K562 (cell line): Measurements from ENCODE around the gene SNX15. TPM values are rescaled to one million over a fixed set of nuclear protein-coding genes. Genes with fewer than 3 reads are reported as not detected.

Source experiments
- EZH2 ChIP-seq: IDR thresholded peaks from 2 replicates; pipeline ENCODE4 v1.6.1; 2012; ENCODE audit warnings: low read depth, mild to moderate bottlenecking, inconsistent platforms, low read length, borderline replicate concordance
- FOXM1 ChIP-seq, 2 experiments: fragments of 450-650 bp in 1 of 2; sonication (generic) in 1 of 2; formaldehyde crosslinking in 1 of 2; IDR thresholded peaks; 2 replicates each; pipeline versions ENCODE4 v1.6.1 to v1.9.0; 2017 to 2022; ENCODE audit warnings: low read depth in 2 of 2, mild to moderate bottlenecking in 2 of 2, missing genetic modification reagents in 1 of 2, moderate library complexity in 1 of 2
- HNRNPUL1 ChIP-seq: fragments of 200-400 bp; formaldehyde crosslinking; IDR thresholded peaks from 2 replicates; pipeline ENCODE4 v1.6.1; 2017; ENCODE audit warnings: low read length
- POLR2AphosphoS2 ChIP-seq: IDR thresholded peaks from 2 replicates; pipeline ENCODE4 v1.6.1; 2012; ENCODE audit warnings: low read length, improper control_type of control experiment
- POLR2AphosphoS5 ChIP-seq: IDR thresholded peaks from 2 replicates; pipeline ENCODE4 v1.6.1; 2011; ENCODE audit warnings: mild to moderate bottlenecking, low read depth, low read length, moderate library complexity; ENCODE audit not compliant: control insufficient read depth, insufficient read depth
- RBBP5 ChIP-seq: fragments of 200-600 bp; sonication (generic); IDR thresholded peaks from 2 replicates; pipeline ENCODE4 v1.6.1; 2012; ENCODE audit warnings: borderline replicate concordance, mild to moderate bottlenecking, low read length, control low read depth, inconsistent platforms; ENCODE audit not compliant: insufficient read depth, poor library complexity, severe bottlenecking
- TCF7 ChIP-seq: sonication (generic); IDR thresholded peaks from 2 replicates; pipeline ENCODE4 v1.6.1; 2016; ENCODE audit warnings: antibody characterized with exemption, borderline replicate concordance
- ZNF644 ChIP-seq: fragments of 200-800 bp; sonication (Bioruptor generic); IDR thresholded peaks from 2 replicates; pipeline ENCODE4 v1.6.1; 2016; ENCODE audit warnings: low read depth, missing genetic modification characterization, missing compliant biosample characterization
- polyA plus RNA-seq, 8 experiments: library from polyadenylated mRNA; depleted of rRNA in 4 of 8; stranded (reverse) in 5 of 8; unstranded in 3 of 8; fragments of >200 nt; fragmentation: Nextera tagmentation in 2 of 8; fragmentation: Illumina TruSeq in 1 of 8; extraction: Ambion mirVana in 2 of 8; extraction: Trizol in 1 of 8; gene quantifications; 2 replicates each; pipeline versions ENCODE4 v1.2.1 to v1.2.3, GENCODE V29; 2011 to 2014; ENCODE audit warnings: inconsistent platforms in 1 of 8, missing spikeins in 1 of 8
- total RNA-seq, 7 experiments: library from RNA; depleted of rRNA in 6 of 7; stranded (reverse); fragments of >200 nt in 6 of 7; fragmentation: Illumina TruSeq in 2 of 7; extraction: Trizol in 2 of 7; gene quantifications; 2 replicates each; pipeline versions ENCODE4 v1.2.1 to v1.2.3, GENCODE V29; 2011 to 2021; ENCODE audit warnings: low replicate concordance in 1 of 7
- TF ChIP-seq, protein P1 (sequence below): sonication (generic); formaldehyde crosslinking; IDR thresholded peaks from 2 replicates; pipeline ENCODE4 v1.8.0; 2022; ENCODE audit warnings: mild to moderate bottlenecking, missing genetic modification reagents
- TF ChIP-seq, protein P2 (sequence below): conservative IDR thresholded peaks from 2 replicates; pipeline ENCODE4 v1.6.1; 2011; ENCODE audit warnings: low read depth, mild to moderate bottlenecking, low read length; ENCODE audit not compliant: control insufficient read depth
- TF ChIP-seq, protein P3 (sequence below): sonication (generic); formaldehyde crosslinking; IDR thresholded peaks from 2 replicates; pipeline ENCODE4 v1.8.0; 2022; ENCODE audit warnings: mild to moderate bottlenecking, missing genetic modification reagents

SNX15 gene
- total and polyA plus RNA-seq, 9 of the 15 experiments (the other 6 are each of a cell fraction or from before 2014, with no cell fraction given) = 1.8 to 27.8 (median 15.2) TPM

- TF ChIP-seq, protein P1, sequence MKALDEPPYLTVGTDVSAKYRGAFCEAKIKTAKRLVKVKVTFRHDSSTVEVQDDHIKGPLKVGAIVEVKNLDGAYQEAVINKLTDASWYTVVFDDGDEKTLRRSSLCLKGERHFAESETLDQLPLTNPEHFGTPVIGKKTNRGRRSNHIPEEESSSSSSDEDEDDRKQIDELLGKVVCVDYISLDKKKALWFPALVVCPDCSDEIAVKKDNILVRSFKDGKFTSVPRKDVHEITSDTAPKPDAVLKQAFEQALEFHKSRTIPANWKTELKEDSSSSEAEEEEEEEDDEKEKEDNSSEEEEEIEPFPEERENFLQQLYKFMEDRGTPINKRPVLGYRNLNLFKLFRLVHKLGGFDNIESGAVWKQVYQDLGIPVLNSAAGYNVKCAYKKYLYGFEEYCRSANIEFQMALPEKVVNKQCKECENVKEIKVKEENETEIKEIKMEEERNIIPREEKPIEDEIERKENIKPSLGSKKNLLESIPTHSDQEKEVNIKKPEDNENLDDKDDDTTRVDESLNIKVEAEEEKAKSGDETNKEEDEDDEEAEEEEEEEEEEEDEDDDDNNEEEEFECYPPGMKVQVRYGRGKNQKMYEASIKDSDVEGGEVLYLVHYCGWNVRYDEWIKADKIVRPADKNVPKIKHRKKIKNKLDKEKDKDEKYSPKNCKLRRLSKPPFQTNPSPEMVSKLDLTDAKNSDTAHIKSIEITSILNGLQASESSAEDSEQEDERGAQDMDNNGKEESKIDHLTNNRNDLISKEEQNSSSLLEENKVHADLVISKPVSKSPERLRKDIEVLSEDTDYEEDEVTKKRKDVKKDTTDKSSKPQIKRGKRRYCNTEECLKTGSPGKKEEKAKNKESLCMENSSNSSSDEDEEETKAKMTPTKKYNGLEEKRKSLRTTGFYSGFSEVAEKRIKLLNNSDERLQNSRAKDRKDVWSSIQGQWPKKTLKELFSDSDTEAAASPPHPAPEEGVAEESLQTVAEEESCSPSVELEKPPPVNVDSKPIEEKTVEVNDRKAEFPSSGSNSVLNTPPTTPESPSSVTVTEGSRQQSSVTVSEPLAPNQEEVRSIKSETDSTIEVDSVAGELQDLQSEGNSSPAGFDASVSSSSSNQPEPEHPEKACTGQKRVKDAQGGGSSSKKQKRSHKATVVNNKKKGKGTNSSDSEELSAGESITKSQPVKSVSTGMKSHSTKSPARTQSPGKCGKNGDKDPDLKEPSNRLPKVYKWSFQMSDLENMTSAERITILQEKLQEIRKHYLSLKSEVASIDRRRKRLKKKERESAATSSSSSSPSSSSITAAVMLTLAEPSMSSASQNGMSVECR = peak; percentile 97
- TF ChIP-seq POLR2AphosphoS5 (peak; percentile 67; the same call in 1 of the 2 replicates), TCF7 (peak; percentile 70; the same call in 1 of the 2 replicates), ZNF644 (no peak), EZH2 (no peak), FOXM1 (IDR thresholded peaks at IDR 0.05; ENCODE audit: low read depth) (no peak), FOXM1 (CRISPR knock-in tag; IDR thresholded peaks at IDR 0.05; ENCODE audit: low read depth) (peak; percentile 71; the same call in 1 of the 2 replicates), POLR2AphosphoS2 (no peak), RBBP5 (peak; percentile 84), HNRNPUL1 (no peak)
- TF ChIP-seq, protein P2, sequence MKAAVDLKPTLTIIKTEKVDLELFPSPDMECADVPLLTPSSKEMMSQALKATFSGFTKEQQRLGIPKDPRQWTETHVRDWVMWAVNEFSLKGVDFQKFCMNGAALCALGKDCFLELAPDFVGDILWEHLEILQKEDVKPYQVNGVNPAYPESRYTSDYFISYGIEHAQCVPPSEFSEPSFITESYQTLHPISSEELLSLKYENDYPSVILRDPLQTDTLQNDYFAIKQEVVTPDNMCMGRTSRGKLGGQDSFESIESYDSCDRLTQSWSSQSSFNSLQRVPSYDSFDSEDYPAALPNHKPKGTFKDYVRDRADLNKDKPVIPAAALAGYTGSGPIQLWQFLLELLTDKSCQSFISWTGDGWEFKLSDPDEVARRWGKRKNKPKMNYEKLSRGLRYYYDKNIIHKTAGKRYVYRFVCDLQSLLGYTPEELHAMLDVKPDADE = peak; percentile 89
- TF ChIP-seq, protein P3, sequence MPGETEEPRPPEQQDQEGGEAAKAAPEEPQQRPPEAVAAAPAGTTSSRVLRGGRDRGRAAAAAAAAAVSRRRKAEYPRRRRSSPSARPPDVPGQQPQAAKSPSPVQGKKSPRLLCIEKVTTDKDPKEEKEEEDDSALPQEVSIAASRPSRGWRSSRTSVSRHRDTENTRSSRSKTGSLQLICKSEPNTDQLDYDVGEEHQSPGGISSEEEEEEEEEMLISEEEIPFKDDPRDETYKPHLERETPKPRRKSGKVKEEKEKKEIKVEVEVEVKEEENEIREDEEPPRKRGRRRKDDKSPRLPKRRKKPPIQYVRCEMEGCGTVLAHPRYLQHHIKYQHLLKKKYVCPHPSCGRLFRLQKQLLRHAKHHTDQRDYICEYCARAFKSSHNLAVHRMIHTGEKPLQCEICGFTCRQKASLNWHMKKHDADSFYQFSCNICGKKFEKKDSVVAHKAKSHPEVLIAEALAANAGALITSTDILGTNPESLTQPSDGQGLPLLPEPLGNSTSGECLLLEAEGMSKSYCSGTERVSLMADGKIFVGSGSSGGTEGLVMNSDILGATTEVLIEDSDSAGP = no peak
Observed at GRCh38 chr11:65083834-65084597, 56.8 kb downstream of the SNX15 start, which contains the start of the genes CDCA5 and ZFPL1 (continued).
